Brain microvascular endothelial cell (primary cell): Measurements from ENCODE around the gene CREBL2.
A peak's percentile ranks its signal among the peaks of the same experiment; 100 is the strongest.
"Not testable (repeated sequence)": the region's sequence is repeated elsewhere in the genome, so short reads cannot be mapped to it uniquely, and the experiment has no call there.

Experiments used
- DNase-seq: peaks from one replicate; pipeline ENCODE4 v3.0.0-alpha.2; 2020
- H3K27ac ChIP-seq: fragments of 250-450 bp; sonication (Bioruptor Pico); 2 replicates; pipeline ENCODE4 v1.5.1; 2020; ENCODE audit warnings: mild to moderate bottlenecking, moderate library complexity
- H3K27me3 ChIP-seq: fragments of 250-450 bp; sonication (Bioruptor Pico); replicated peaks from 2 replicates; pipeline ENCODE4 v1.5.1; 2020; ENCODE audit warnings: mild to moderate bottlenecking
- H3K36me3 ChIP-seq: fragments of 250-450 bp; sonication (Bioruptor Pico); replicated peaks from 2 replicates; pipeline ENCODE4 v1.5.1; 2020; ENCODE audit warnings: mild to moderate bottlenecking
- H3K4me3 ChIP-seq: 2 replicates; pipeline ENCODE4 v1.5.1; 2011; ENCODE audit warnings: low read depth, mild to moderate bottlenecking, control low read depth, low read length, moderate library complexity
- in situ Hi-C: cut with HindIII; loops from 2 replicates; pipeline ENCODE4 v1.10.0; 2017; ENCODE audit warnings: low sequenced_read_pairs, low pct_ligation_motif_present
- TF ChIP-seq, protein P1 (sequence below): IDR thresholded peaks from 2 replicates; pipeline ENCODE4 v1.5.1; 2011; ENCODE audit warnings: low read depth, mild to moderate bottlenecking, moderate library complexity, low read length, control low read depth, inconsistent platforms; ENCODE audit errors: missing control alignments

Gene CREBL2

GRCh38 chr12:12572659-12573058 is 39.0 kb upstream of the CREBL2 start:
- Histone ChIP-seq H3K4me3 (no peak overlapping the region), H3K27ac (no peak overlapping the region)

DNA sequence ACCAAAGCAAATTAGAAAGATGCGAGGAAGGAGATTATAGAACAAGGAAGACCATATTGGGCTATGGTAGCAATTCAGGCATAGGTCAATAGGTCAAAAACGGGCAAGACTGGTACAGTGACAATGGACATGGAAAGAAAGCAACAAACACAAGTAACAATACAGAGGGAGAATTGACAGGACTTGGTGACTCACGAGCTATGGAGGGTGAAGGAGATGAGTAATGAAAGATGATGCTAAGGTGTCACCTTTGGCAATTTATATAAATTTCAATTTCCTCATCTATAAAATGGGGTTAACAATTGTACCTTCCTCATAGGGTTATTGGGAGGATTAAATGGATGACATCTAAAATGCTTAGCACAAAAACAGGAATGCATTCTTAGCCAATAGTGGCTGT is 33.9 kb upstream of the CREBL2 start:
- Histone ChIP-seq H3K4me3 (no peak overlapping the region), H3K36me3 (no peaks in the 10 kb centered on the region), H3K27me3 (no peaks in the 10 kb centered on the region), H3K27ac (no peak overlapping the region)
- in situ Hi-C loops = no loop called here
- DNase-seq = no peak
- TF ChIP-seq, protein P1, sequence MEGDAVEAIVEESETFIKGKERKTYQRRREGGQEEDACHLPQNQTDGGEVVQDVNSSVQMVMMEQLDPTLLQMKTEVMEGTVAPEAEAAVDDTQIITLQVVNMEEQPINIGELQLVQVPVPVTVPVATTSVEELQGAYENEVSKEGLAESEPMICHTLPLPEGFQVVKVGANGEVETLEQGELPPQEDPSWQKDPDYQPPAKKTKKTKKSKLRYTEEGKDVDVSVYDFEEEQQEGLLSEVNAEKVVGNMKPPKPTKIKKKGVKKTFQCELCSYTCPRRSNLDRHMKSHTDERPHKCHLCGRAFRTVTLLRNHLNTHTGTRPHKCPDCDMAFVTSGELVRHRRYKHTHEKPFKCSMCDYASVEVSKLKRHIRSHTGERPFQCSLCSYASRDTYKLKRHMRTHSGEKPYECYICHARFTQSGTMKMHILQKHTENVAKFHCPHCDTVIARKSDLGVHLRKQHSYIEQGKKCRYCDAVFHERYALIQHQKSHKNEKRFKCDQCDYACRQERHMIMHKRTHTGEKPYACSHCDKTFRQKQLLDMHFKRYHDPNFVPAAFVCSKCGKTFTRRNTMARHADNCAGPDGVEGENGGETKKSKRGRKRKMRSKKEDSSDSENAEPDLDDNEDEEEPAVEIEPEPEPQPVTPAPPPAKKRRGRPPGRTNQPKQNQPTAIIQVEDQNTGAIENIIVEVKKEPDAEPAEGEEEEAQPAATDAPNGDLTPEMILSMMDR = no peak

More at GRCh38 chr12:12572659-12573058, 39.0 kb upstream of the CREBL2 start:
- Histone ChIP-seq H3K27me3 (no peaks in the 10 kb centered on the region), H3K36me3 (no peaks in the 10 kb centered on the region)
- TF ChIP-seq, protein P1 = no peak
- in situ Hi-C loops = no loop called here
- DNase-seq = no peak

DNA sequence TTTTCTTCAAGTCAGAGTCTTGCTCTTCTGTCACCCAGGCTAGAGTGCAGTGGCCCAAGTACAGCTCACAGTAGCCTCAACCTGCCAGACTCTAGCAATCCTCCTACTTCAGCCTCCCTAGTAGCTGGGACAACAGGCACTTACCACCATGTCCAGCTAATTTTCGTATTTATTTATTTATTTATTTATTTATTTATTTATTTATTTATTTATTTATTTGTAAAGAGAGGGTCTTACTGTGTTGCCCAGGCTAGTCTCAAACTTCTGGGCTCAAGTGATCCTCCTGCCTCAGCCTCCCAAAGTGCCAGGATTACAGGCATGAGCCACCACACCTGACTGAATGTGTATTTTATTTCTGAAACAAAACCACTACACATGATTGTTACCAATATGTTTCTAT is 31.0 kb upstream of the CREBL2 start:
- DNase-seq, H3K27ac ChIP-seq, H3K36me3 ChIP-seq, H3K4me3 ChIP-seq, in situ Hi-C loops, H3K27me3 ChIP-seq: not testable (repeated sequence)

GRCh38 chr12:12582193-12582881 is 29.3 kb upstream of the CREBL2 start:
- in situ Hi-C loops = no loop called here
- Histone ChIP-seq H3K27ac (no peak overlapping the region), H3K4me3 (no peak overlapping the region), H3K27me3 (no peaks in the 10 kb centered on the region), H3K36me3 (no peaks in the 10 kb centered on the region)
- TF ChIP-seq, protein P1 = no peak
- DNase-seq = no peak

DNA sequence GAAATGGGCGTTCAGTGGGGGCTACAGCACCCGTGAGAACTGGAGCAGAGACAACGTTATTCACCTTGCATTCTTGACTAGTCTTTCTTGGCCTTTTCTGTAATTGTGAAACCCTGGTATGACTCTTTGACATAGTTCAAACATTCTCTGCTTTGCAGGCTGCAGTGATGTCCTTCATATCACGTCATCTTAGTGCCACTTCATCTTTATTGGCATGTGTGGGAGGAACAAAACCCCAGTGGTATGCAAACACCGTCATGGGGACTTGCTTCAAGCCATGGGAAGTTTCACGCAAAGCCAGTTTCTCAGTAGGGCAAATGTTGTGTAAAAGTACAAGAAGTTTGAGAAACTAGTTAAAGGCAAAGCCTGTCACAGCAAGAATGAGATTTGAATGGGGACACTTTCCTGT is 28.8 kb upstream of the CREBL2 start:
- H3K27ac ChIP-seq = no peak overlapping the region
- H3K4me3 ChIP-seq = no peak overlapping the region
- in situ Hi-C loops = no loop called here
- TF ChIP-seq, protein P1 = no peak
- no peaks in the 10 kb centered on the region for H3K36me3 ChIP-seq
- DNase-seq = peak; percentile 53
- no peaks in the 10 kb centered on the region for H3K27me3 ChIP-seq

DNA sequence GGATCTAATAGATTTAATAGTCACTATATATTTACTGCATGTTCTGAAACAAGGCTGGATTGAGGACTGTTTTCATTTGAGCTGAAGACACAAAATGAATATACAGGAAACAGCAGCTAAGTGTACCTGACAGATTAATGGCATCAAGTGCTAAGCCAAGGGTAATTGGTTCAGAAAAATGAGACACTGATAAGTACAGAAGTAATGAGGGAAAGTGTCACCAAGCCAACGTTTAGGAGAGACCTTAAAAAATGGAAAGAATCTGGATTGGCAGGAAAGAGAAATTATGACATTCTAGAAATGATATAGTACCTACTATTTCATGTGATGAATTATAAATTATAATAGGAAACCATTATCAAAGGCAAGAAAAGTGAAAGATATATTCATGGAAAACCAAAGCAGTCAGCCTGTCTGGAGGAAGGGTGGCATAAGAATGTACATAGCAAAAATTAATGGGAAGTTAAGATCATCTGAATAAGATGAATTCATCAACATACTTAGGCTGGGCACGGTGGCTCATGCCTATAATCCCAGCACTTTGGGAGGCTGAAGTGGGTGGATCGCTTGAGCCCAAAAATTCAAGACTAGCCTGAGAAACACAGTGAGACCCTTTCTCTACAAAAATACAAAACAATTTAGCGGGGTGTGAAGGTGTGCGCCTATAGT is 28.0 kb upstream of the CREBL2 start:
- in situ Hi-C loops = no loop called here
- TF ChIP-seq, protein P1 = no peak
- no peak for DNase-seq
- no peak overlapping the region for H3K4me3 ChIP-seq
- H3K27ac ChIP-seq = no peak overlapping the region
- H3K27me3 ChIP-seq = no peaks in the 10 kb centered on the region
- no peaks in the 10 kb centered on the region for H3K36me3 ChIP-seq
